ENCODE results near the gene SRC. TPM values are rescaled to one million over a fixed set of nuclear protein-coding genes. Genes with fewer than 3 reads are reported as not detected.

Gene SRC
- polyA plus RNA-seq (2012; rRNA removed): 23.8 and 25.6 TPM in 2 replicates
- polyA plus RNA-seq (2012; cell fraction: cytosol; rRNA removed): 9.6 and 17.1 TPM in 2 replicates
- 49.2 and 58.8 TPM in 2 replicates for polyA plus RNA-seq (2012; cell fraction: nucleus; rRNA removed)

- Histone ChIP-seq H4K20me1 (ENCODE audit: insufficient read depth) (peaks cover 9% of the 10 kb centered on the region; the same call in 1 of the 2 replicates), H3K79me2 (ENCODE audit: insufficient read depth) (peaks cover 49% of the 10 kb centered on the region), H3K9ac (peak within 1 kb of the TSS; percentile 70), H3K4me2 (peak within 1 kb of the TSS; percentile 87), H3K27ac (ENCODE audit: low read depth in 2 of 2, low read length in 1 of 2) (peak within 1 kb of the TSS; percentile 24 to 88; a peak in 3 of 4 replicates), H3K4me1 (ENCODE audit: control insufficient read depth in 1 of 2, insufficient read depth in 2 of 2, low read depth in 1 of 2, low read length in 1 of 2) (peaks cover 4 to 47% of the 10 kb centered on the region in 2 experiments; a peak in 3 of 4 replicates), H3K36me3 (replicated peaks in 1 of 2; ENCODE audit: control insufficient read depth in 1 of 2, insufficient read depth in 2 of 2, low read length in 1 of 2) (no peaks in the 10 kb centered on the region), H3K9me3 (no peaks in the 10 kb centered on the region), H3F3A (replicated peaks; ENCODE audit: insufficient read depth) (peaks cover 17% of the 10 kb centered on the region), H3K4me3 (ENCODE audit: low read depth in 2 of 2, low read length in 1 of 2) (peak within 1 kb of the TSS; percentile 62 to 64), H3K27me3 (ENCODE audit: insufficient read depth) (no peaks in the 10 kb centered on the region), H3K9me2 (no peaks in the 10 kb centered on the region), H2AFZ (ENCODE audit: low read depth) (peak within 1 kb of the TSS; percentile 96)
- TF ChIP-seq RAD21 (IDR thresholded peaks at IDR 0.05; ENCODE audit: low read length) (no peak), SIN3A (IDR thresholded peaks at IDR 0.05; ENCODE audit: borderline replicate concordance, low read depth, low read length) (no peak), PBX3 (IDR thresholded peaks at IDR 0.05) (0 out of 2 replicates have a peak, but pooled peaks have one; percentile 3), RXRA (IDR thresholded peaks at IDR 0.05; ENCODE audit: borderline replicate concordance, low read depth) (no peak; the same call in 1 of the 2 replicates), CHD2 (IDR thresholded peaks at IDR 0.05; ENCODE audit: low read length, partially characterized antibody) (peak; percentile 9), IRF3 (IDR thresholded peaks at IDR 0.05; ENCODE audit: low read depth, low read length) (no peak), FOSL2 (IDR thresholded peaks at IDR 0.05; ENCODE audit: borderline replicate concordance, low read depth) (no peak), GATA2 (CRISPR knock-in tag; IDR thresholded peaks at IDR 0.05) (no peak), EZH2phosphoT487 (IDR thresholded peaks at IDR 0.05; ENCODE audit: borderline replicate concordance, low read depth) (no peak), MXI1 (IDR thresholded peaks at IDR 0.05; ENCODE audit: low read depth, low read length) (peak; percentile 50; the same call in 1 of the 2 replicates), ELF1 (IDR thresholded peaks at IDR 0.05) (no peak), NFIC (IDR thresholded peaks at IDR 0.05; ENCODE audit: borderline replicate concordance) (no peak), ZBTB33 (IDR thresholded peaks at IDR 0.05; ENCODE audit: borderline replicate concordance, low read depth) (no peak), NRF1 (IDR thresholded peaks at IDR 0.05; ENCODE audit: low read depth, low read length) (no peak), GABPA (IDR thresholded peaks at IDR 0.05; ENCODE audit: low read depth) (no peak), TAF1 (IDR thresholded peaks at IDR 0.05; ENCODE audit: borderline replicate concordance, low read depth, low read length) (no peak; the same call in 1 of the 2 replicates), RFX5 (IDR thresholded peaks at IDR 0.05; ENCODE audit: low read length) (no peak), TEAD4 (IDR thresholded peaks at IDR 0.05; ENCODE audit: borderline replicate concordance, insufficient read depth) (no peak), JUND (IDR thresholded peaks at IDR 0.05) (no peak), USF2 (IDR thresholded peaks at IDR 0.05; ENCODE audit: borderline replicate concordance, low read depth, low read length) (no peak), POLR2AphosphoS5 (IDR thresholded peaks at IDR 0.05; ENCODE audit: low read depth, low read length) (peak; percentile 56), CTCF (IDR thresholded peaks at IDR 0.05) (no peak), SMC3 (IDR thresholded peaks at IDR 0.05; ENCODE audit: low read depth, low read length) (no peak)
- 19% methylated on average over 37 of the region's 63 CpGs for WGBS (ENCODE audit: low lambda C conversion rate)
- DNase-seq: peak; percentile 90
- ChIA-PET POLR2A (interaction anchor here (0.7 to 1.4 kb wide), 3 partner anchors 9 to 56 kb away, joined by 3 to 8 read pairs (median 4); partner anchors contain the start of gene MANBAL), CTCF (interaction anchor here (1.3 to 2.1 kb wide), 4 partner anchors 11 to 39 kb away, joined by 4 to 6 read pairs (median 4); no protein-coding TSS in a partner anchor)
These were observed at the start of gene SRC for GRCh38 chr20:37345339-37346235. SRC (plus strand) TSS chr20:37346140; CDS start chr20:37384154, 38,014 bp downstream.

Data from SK-N-SH (cell line).